UCSD-AML1 (cell line): ENCODE results near the gene WDR35.
"Not testable (repeated sequence)": the region's sequence is repeated elsewhere in the genome, so short reads cannot be mapped to it uniquely, and the experiment has no call there.

ENCODE experiments used
- DNase-seq: peaks from one replicate; lab custom pipeline; 2025; ENCODE audit not compliant: unreplicated experiment; lab: John Stamatoyannopoulos, UW

WDR35 gene

GRCh38 chr2:19942199-19942598, 47.7 kb downstream of the WDR35 start:
- DNase-seq = no peak

GRCh38 chr2:19937004-19937403, 52.9 kb downstream of the WDR35 start:
- no peak for DNase-seq

GRCh38 chr2:19936203-19936602, 53.7 kb downstream of the WDR35 start:
- DNase-seq = no peak

- no peak for DNase-seq
Observed at GRCh38 chr2:19933351-19933981, 56.4 kb downstream of the WDR35 start.

- DNase-seq = no peak
Observed at GRCh38 chr2:19932928-19933327, 57.0 kb downstream of the WDR35 start.

GRCh38 chr2:19929226-19929625, 60.7 kb downstream of the WDR35 start:
- DNase-seq = no peak

- DNase-seq = not testable (repeated sequence)
Observed at GRCh38 chr2:19927816-19928215, 62.1 kb downstream of the WDR35 start.

- not testable (repeated sequence) for DNase-seq
Observed at GRCh38 chr2:19924526-19924925, 65.4 kb downstream of the WDR35 start.

GRCh38 chr2:19922188-19922587, 67.7 kb downstream of the WDR35 start:
- not testable (repeated sequence) for DNase-seq

GRCh38 chr2:19916385-19916950, 73.4 kb downstream of the WDR35 start:
- no peak for DNase-seq

- no peak for DNase-seq
Observed at GRCh38 chr2:19914266-19914975, 75.5 kb downstream of the WDR35 start.

- no peak for DNase-seq
Observed at GRCh38 chr2:19911808-19912509, 77.9 kb downstream of the WDR35 start.

GRCh38 chr2:19902216-19902740, 87.6 kb downstream of the WDR35 start:
- DNase-seq = no peak

GRCh38 chr2:19901442-19902215, 88.3 kb downstream of the WDR35 start, which contains the start of gene TTC32:
Gene TTC32, minus strand, starts transcription at chr2:19901983. Its CDS starts 129 bp downstream, at chr2:19901854.
- DNase-seq = peak; percentile 96

GRCh38 chr2:19900931-19901441, 88.9 kb downstream of the WDR35 start:
- no peak for DNase-seq

GRCh38 chr2:19899985-19900930, 89.6 kb downstream of the WDR35 start:
- no peak for DNase-seq

GRCh38 chr2:19898592-19899329, 91.1 kb downstream of the WDR35 start:
- DNase-seq = no peak

GRCh38 chr2:19897623-19898245, 92.2 kb downstream of the WDR35 start:
- no peak for DNase-seq
